IMR-90 (cell line): ENCODE measurements around the gene ABCB9. TPM values are rescaled to one million over a fixed set of nuclear protein-coding genes. Genes with fewer than 3 reads are reported as not detected.

Experiments
- ATAC-seq: fragments of 200-7000 bp; cut with Tn5 transposase; 2 replicates; pipeline ENCODE4 v1.9.1; 2020; ENCODE audit warnings: low read depth, mild to moderate bottlenecking, moderate library complexity
- BruUV-seq: library from RNA; stranded (reverse); fragments of 400-500 nt; replicated peaks from 2 replicates; lab custom pipeline; 2021; lab: Mats Ljungman, UMichigan
- CTCF ChIA-PET: fragments of 300-600 bp; formaldehyde crosslinking; extraction: SDS; loops from one replicate; lab custom pipeline; 2021; ENCODE audit warnings: antibody characterized with exemption; lab: Yijun Ruan, JAX
- POLR2A ChIA-PET: fragments of 300-600 bp; sonication (Branson Sonifier 250); formaldehyde crosslinking; loops from one replicate; lab custom pipeline; 2022; ENCODE audit warnings: antibody characterized with exemption; ENCODE audit not compliant: unreplicated experiment; lab: Charles Lee
- DNase-seq: peaks from one replicate; pipeline ENCODE4 v3.0.0; 2013
- H2AFZ ChIP-seq: replicated peaks from 2 replicates; pipeline ENCODE3; 2013; ENCODE audit warnings: low read length, mild to moderate bottlenecking; ENCODE audit not compliant: poor library complexity
- H2AK5ac ChIP-seq: 2 replicates; pipeline ENCODE4 v1.6.1; 2013; ENCODE audit warnings: low read depth, low read length, inconsistent platforms
- H2AK9ac ChIP-seq: replicated peaks from 2 replicates; pipeline ENCODE3; 2013; ENCODE audit warnings: mild to moderate bottlenecking, low read depth, low read length, moderate library complexity; ENCODE audit not compliant: poor library complexity
- H2BK120ac ChIP-seq: 2 replicates; pipeline ENCODE4 v1.6.1; 2013; ENCODE audit warnings: low read depth, low read length, inconsistent platforms
- H2BK15ac ChIP-seq: 3 replicates; pipeline ENCODE4 v1.6.1; 2013; ENCODE audit warnings: low read depth, low read length, inconsistent platforms
- H2BK20ac ChIP-seq: 2 replicates; pipeline ENCODE4 v1.6.1; 2013; ENCODE audit warnings: low read depth, mild to moderate bottlenecking, inconsistent platforms, low read length, moderate library complexity
- H2BK5ac ChIP-seq: 2 replicates; pipeline ENCODE4 v1.6.1; 2013; ENCODE audit warnings: mild to moderate bottlenecking, low read depth, low read length, inconsistent platforms; ENCODE audit not compliant: poor library complexity, severe bottlenecking
- H3K14ac ChIP-seq: replicated peaks from 2 replicates; pipeline ENCODE4 v1.6.1; 2013; ENCODE audit warnings: low read depth, low read length, inconsistent platforms
- H3K18ac ChIP-seq: 2 replicates; pipeline ENCODE4 v1.6.1; 2013; ENCODE audit warnings: low read depth, low read length, control low read depth
- H3K23ac ChIP-seq: 2 replicates; pipeline ENCODE4 v1.6.1; 2013; ENCODE audit warnings: low read depth, low read length, inconsistent platforms
- H3K27ac ChIP-seq: 2 replicates; pipeline ENCODE4 v1.5.1; 2013; ENCODE audit warnings: mild to moderate bottlenecking, control low read depth, low read length; ENCODE audit not compliant: insufficient read depth
- H3K27me3 ChIP-seq: 2 replicates; pipeline ENCODE4 v1.6.1; 2013; ENCODE audit warnings: low read length; ENCODE audit not compliant: control insufficient read depth, insufficient read depth
- H3K36me3 ChIP-seq: 2 replicates; pipeline ENCODE4 v1.6.1; 2013; ENCODE audit warnings: low read length, mixed read lengths; ENCODE audit not compliant: control insufficient read depth, insufficient read depth
- H3K4ac ChIP-seq: 2 replicates; pipeline ENCODE4 v1.6.1; 2013; ENCODE audit warnings: low read depth, low read length, inconsistent platforms
- H3K4me1 ChIP-seq: 2 replicates; pipeline ENCODE4 v1.6.1; 2013; ENCODE audit warnings: low read length, mixed read lengths; ENCODE audit not compliant: control insufficient read depth, insufficient read depth
- H3K4me2 ChIP-seq: 2 replicates; pipeline ENCODE4 v1.6.1; 2013; ENCODE audit warnings: low read depth, mild to moderate bottlenecking, control low read depth, low read length, moderate library complexity
- H3K4me3 ChIP-seq: 2 replicates; pipeline ENCODE4 v1.5.1; 2013; ENCODE audit warnings: low read depth, mild to moderate bottlenecking, control low read depth, low read length, moderate library complexity; ENCODE audit not compliant: insufficient read depth
- H3K56ac ChIP-seq: 2 replicates; pipeline ENCODE4 v1.6.1; 2013; ENCODE audit warnings: low read length, inconsistent platforms; ENCODE audit not compliant: insufficient read depth; ENCODE audit errors: extremely low read depth
- H3K79me1 ChIP-seq, 2 experiments: 2 replicates each; pipeline ENCODE4 v1.6.1; 2013; ENCODE audit warnings: low read length in 2 of 2, inconsistent platforms in 1 of 2, low read depth in 1 of 2
- H3K9ac ChIP-seq: 2 replicates; pipeline ENCODE4 v1.6.1; 2013; ENCODE audit warnings: low read depth, low read length, control low read depth
- H3K9me1 ChIP-seq: 2 replicates; pipeline ENCODE4 v1.6.1; 2013; ENCODE audit warnings: low read length, inconsistent platforms; ENCODE audit not compliant: insufficient read depth
- H3K9me3 ChIP-seq: 2 replicates; pipeline ENCODE4 v1.6.1; 2013; ENCODE audit warnings: low read length; ENCODE audit not compliant: control insufficient read depth, insufficient read depth
- H4K20me1 ChIP-seq: 2 replicates; pipeline ENCODE4 v1.6.1; 2013; ENCODE audit warnings: low read length, inconsistent platforms; ENCODE audit not compliant: insufficient read depth
- H4K5ac ChIP-seq: 2 replicates; pipeline ENCODE4 v1.6.1; 2013; ENCODE audit warnings: mild to moderate bottlenecking, low read depth, low read length, control low read depth
- H4K8ac ChIP-seq, 2 experiments: 2 replicates each; pipeline ENCODE4 v1.6.1; 2013; ENCODE audit warnings: low read depth in 2 of 2, low read length in 2 of 2, control low read depth in 1 of 2, inconsistent platforms in 1 of 2
- H4K91ac ChIP-seq: 2 replicates; pipeline ENCODE4 v1.6.1; 2013; ENCODE audit warnings: low read depth, low read length, inconsistent platforms; ENCODE audit not compliant: insufficient read depth
- BHLHE40 ChIP-seq: fragments of 150-350 bp; IDR thresholded peaks from 2 replicates; pipeline ENCODE4 v1.6.1; 2016; ENCODE audit warnings: mild to moderate bottlenecking, low read depth, low read length
- CEBPB ChIP-seq: IDR thresholded peaks from 2 replicates; pipeline ENCODE4 v1.6.1; 2012; ENCODE audit warnings: low read depth, low read length, improper control_type of control experiment
- CHD1 ChIP-seq: IDR thresholded peaks from 2 replicates; pipeline ENCODE4 v1.6.1; 2012; ENCODE audit warnings: low read depth, low read length, improper control_type of control experiment
- FOS ChIP-seq: fragments of 150-350 bp; IDR thresholded peaks from 2 replicates; pipeline ENCODE4 v1.6.1; 2016; ENCODE audit warnings: low read depth, low read length
- MAZ ChIP-seq: IDR thresholded peaks from 2 replicates; pipeline ENCODE4 v1.6.1; 2012; ENCODE audit warnings: low read depth, mild to moderate bottlenecking, low read length, improper control_type of control experiment, moderate library complexity, borderline replicate concordance
- MXI1 ChIP-seq: IDR thresholded peaks from 2 replicates; pipeline ENCODE4 v1.6.1; 2012; ENCODE audit warnings: low read depth, mild to moderate bottlenecking, low read length, moderate library complexity, borderline replicate concordance
- NFE2L2 ChIP-seq: fragments of 150-350 bp; IDR thresholded peaks from 2 replicates; pipeline ENCODE4 v1.6.1; 2016; ENCODE audit warnings: low read depth, mild to moderate bottlenecking, low read length
- POLR2A ChIP-seq: IDR thresholded peaks from 2 replicates; pipeline ENCODE4 v1.6.1; 2012; ENCODE audit warnings: mild to moderate bottlenecking, low read depth, low read length
- RAD21 ChIP-seq: IDR thresholded peaks from 2 replicates; pipeline ENCODE4 v1.6.1; 2012; ENCODE audit warnings: low read length, improper control_type of control experiment
- RCOR1 ChIP-seq: IDR thresholded peaks from 2 replicates; pipeline ENCODE4 v1.6.1; 2012; ENCODE audit warnings: mild to moderate bottlenecking, low read length, improper control_type of control experiment; ENCODE audit not compliant: insufficient replicate concordance
- WGBS, 2 experiments: methylation state at CpG; one replicate each; pipeline versions ENCODE4 v1.1.5 to v1.1.7; 2013; ENCODE audit warnings: missing lambda C conversion rate in 2 of 2; ENCODE audit not compliant: insufficient read length in 1 of 2; ENCODE audit errors: extremely low coverage in 2 of 2; 5-methylcytosine and 5-hydroxymethylcytosine counted together
- dilution Hi-C: fragments of 300-500 bp; cut with HindIII; formaldehyde crosslinking; loops from one replicate; pipeline ENCODE4 v1.14.3; 2018; ENCODE audit warnings: low sequenced_read_pairs; ENCODE audit not compliant: unreplicated experiment
- in situ Hi-C: fragments of 300-500 bp; cut with MboI; formaldehyde crosslinking; loops from 3 replicates; pipeline ENCODE4 v1.14.3; 2019; ENCODE audit warnings: low sequenced_read_pairs, inconsistent platforms, mixed read lengths
- intact Hi-C: fragments of 100-400 bp; cut with micrococcal nuclease; formaldehyde crosslinking; loops from 2 replicates; pipeline ENCODE4 v1.10.0; 2022
- polyA plus RNA-seq, 3 experiments: library from polyadenylated mRNA; depleted of rRNA; stranded (reverse); fragments of >200 nt; gene quantifications; 2 replicates each; pipeline ENCODE4 v1.2.3, GENCODE V29; 2012; ENCODE audit warnings: low replicate concordance in 1 of 3
- total RNA-seq: library from RNA; depleted of rRNA; stranded (reverse); fragments of >200 nt; gene quantifications from 2 replicates; pipeline ENCODE4 v1.2.3, GENCODE V29; 2012
- TF ChIP-seq, protein P1 (sequence below): fragments of 150-350 bp; IDR thresholded peaks from 2 replicates; pipeline ENCODE4 v1.6.1; 2016; ENCODE audit warnings: low read depth, mild to moderate bottlenecking, low read length, moderate library complexity, borderline replicate concordance
- TF ChIP-seq, protein P2 (sequence below): fragments of 150-350 bp; IDR thresholded peaks from 2 replicates; pipeline ENCODE4 v1.6.1; 2017; ENCODE audit warnings: mild to moderate bottlenecking, antibody characterized with exemption, low read length, low read depth

The ABCB9 gene
- total and polyA plus RNA-seq, 2 of the 4 experiments (the other 2 are of a cell fraction), result 5.6 to 8.3 TPM

DNA sequence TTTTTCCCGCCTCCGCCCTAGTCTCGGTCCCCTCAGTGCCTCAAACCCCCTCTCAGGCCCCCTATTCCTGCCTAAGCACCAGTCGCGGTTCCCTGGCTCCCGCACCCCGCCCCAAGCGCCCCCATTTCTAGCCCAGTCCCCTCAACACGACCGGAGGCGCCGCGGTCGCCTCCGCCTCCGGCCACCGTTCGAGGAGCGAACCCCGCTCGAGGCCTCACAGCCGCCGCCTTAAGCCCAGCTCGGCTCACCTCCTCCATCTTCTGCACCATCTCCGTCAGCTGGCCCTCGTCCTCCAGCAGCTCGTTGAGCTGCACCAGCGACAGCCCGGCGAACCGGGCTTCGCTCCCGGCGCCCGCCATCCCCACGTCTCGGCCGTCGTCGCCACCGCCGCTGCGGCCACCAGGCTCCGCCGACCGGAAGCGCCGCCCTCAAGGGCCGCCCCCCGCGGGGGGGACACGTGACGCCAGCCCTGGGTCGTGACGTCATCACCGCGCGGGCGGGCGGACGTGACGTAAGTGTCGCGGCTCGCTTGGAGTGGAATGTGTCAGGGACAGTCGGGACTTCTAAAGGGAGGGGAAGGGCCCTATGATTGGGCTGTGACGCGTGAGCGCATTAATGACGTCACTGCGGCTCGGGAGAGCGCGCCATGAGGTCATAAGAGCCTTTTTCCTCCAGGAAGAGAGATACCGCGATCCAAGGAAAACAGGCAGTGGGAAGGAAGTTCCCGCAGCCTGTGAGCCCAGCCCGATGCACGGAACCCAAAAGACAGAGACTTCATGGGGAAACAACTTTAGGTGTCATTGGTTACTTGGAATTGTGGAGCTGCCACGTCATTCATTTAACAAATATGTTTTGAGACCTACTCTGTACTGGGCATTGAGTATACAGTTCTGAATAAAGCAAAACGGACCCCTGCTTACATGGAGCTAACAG is 70.3 kb downstream of the ABCB9 start, which contains the start of gene VPS37B:
TSS of gene VPS37B (minus strand) at position 421 of the 933 bp plus-strand sequence. CDS start at position 359, 62 bp downstream.
- H2AFZ ChIP-seq, result peak within 1 kb of the TSS; percentile 99
- H4K20me1 ChIP-seq, result peaks cover 41% of the 10 kb centered on the region; the same call in 1 of the 2 replicates
- H3K23ac ChIP-seq, result peak within 1 kb of the TSS; percentile 98
- TF ChIP-seq POLR2A, result peak; percentile 95
- peak; percentile 79 for TF ChIP-seq BHLHE40
- TF ChIP-seq, protein P1, sequence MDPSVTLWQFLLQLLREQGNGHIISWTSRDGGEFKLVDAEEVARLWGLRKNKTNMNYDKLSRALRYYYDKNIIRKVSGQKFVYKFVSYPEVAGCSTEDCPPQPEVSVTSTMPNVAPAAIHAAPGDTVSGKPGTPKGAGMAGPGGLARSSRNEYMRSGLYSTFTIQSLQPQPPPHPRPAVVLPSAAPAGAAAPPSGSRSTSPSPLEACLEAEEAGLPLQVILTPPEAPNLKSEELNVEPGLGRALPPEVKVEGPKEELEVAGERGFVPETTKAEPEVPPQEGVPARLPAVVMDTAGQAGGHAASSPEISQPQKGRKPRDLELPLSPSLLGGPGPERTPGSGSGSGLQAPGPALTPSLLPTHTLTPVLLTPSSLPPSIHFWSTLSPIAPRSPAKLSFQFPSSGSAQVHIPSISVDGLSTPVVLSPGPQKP, result no peak
- peak; percentile 37; the same call in 1 of the 2 replicates for TF ChIP-seq CEBPB
- TF ChIP-seq MXI1, result no peak; the same call in 1 of the 2 replicates
- TF ChIP-seq MAZ, result peak; percentile 90
- TF ChIP-seq, protein P2, sequence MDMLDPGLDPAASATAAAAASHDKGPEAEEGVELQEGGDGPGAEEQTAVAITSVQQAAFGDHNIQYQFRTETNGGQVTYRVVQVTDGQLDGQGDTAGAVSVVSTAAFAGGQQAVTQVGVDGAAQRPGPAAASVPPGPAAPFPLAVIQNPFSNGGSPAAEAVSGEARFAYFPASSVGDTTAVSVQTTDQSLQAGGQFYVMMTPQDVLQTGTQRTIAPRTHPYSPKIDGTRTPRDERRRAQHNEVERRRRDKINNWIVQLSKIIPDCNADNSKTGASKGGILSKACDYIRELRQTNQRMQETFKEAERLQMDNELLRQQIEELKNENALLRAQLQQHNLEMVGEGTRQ, result peak; percentile 97
- TF ChIP-seq NFE2L2, result peak; percentile 18; the same call in 1 of the 2 replicates
- TF ChIP-seq RCOR1, result peak; percentile 81
- TF ChIP-seq RAD21, result no peak
- TF ChIP-seq FOS, result peak; percentile 80
- no peak for TF ChIP-seq CHD1
- peak within 1 kb of the TSS; percentile 33 to 94 for H4K8ac ChIP-seq
- intact Hi-C loops (loop anchor here (10.0 kb wide), 1 partner anchor 339 kb away; the partner anchor contains the start of genes MPHOSPH9 and MTRFR), dilution Hi-C loops (no loop called here), in situ Hi-C loops (no loop called here)
- no TSS peak for BruUV-seq
- WGBS, 2 experiments, result 4% methylated on average over 53 of the region's 81 CpGs; no CpG with 5 or more reads in 1 of the 2 experiments
- H3K9me1 ChIP-seq, result peaks cover 19% of the 10 kb centered on the region
- peak within 1 kb of the TSS; percentile 89 for H2BK5ac ChIP-seq
- peaks cover 19% of the 10 kb centered on the region for H3K4me1 ChIP-seq
- peak within 1 kb of the TSS; percentile 97 for H3K4ac ChIP-seq
- peak within 1 kb of the TSS; percentile 38; the same call in 1 of the 3 replicates for H2BK15ac ChIP-seq
- H3K9me3 ChIP-seq, result no peaks in the 10 kb centered on the region
- H3K9ac ChIP-seq, result peak within 1 kb of the TSS; percentile 98
- H4K5ac ChIP-seq, result peak within 1 kb of the TSS; percentile 88
- H2BK20ac ChIP-seq, result peak within 1 kb of the TSS; percentile 26
- H3K14ac ChIP-seq, result peak within 1 kb of the TSS; percentile 99
- H3K4me3 ChIP-seq, result peak within 1 kb of the TSS; percentile 97
- ATAC-seq (peak; percentile 55), DNase-seq (peak; percentile 90)
- H3K27ac ChIP-seq, result peak within 1 kb of the TSS; percentile 93
- H3K36me3 ChIP-seq, result no peaks in the 10 kb centered on the region; the same call in 1 of the 2 replicates
- H3K79me1 ChIP-seq, result peaks cover 0 to 56% of the 10 kb centered on the region in 2 experiments; a peak in 2 of 4 replicates
- peak within 1 kb of the TSS; percentile 91 for H2AK5ac ChIP-seq
- CTCF ChIA-PET, result no interaction called here
- peak within 1 kb of the TSS; percentile 74; the same call in 1 of the 2 replicates for H2BK120ac ChIP-seq
- peak within 1 kb of the TSS; percentile 77 for H4K91ac ChIP-seq
- peak within 1 kb of the TSS; percentile 97 for H2AK9ac ChIP-seq
- H3K56ac ChIP-seq, result peak within 1 kb of the TSS; percentile 87
- peak within 1 kb of the TSS; percentile 97 for H3K4me2 ChIP-seq
- peak within 1 kb of the TSS; percentile 83 for H3K18ac ChIP-seq
- H3K27me3 ChIP-seq, result no peaks in the 10 kb centered on the region
- POLR2A ChIA-PET, result no interaction called here
